PC-3 (cell line): ENCODE measurements around the gene ZNF80. TPM values are rescaled to one million over a fixed set of nuclear protein-coding genes. Genes with fewer than 3 reads are reported as not detected.

Source experiments
- ATAC-seq: fragments of 200-7000 bp; cut with Tn5 transposase; 2 replicates; pipeline ENCODE4 v1.9.1; 2020; ENCODE audit warnings: mild to moderate bottlenecking, moderate library complexity
- BruUV-seq: library from RNA; stranded (reverse); fragments of 400-500 nt; replicated peaks from 2 replicates; lab custom pipeline; 2021; lab: Mats Ljungman, UMichigan
- CTCF ChIA-PET: fragments of 300-600 bp; sonication (Branson Sonifier 250); formaldehyde crosslinking; loops from one replicate; lab custom pipeline; 2022; ENCODE audit warnings: antibody characterized with exemption; lab: Charles Lee
- POLR2A ChIA-PET: fragments of 300-600 bp; sonication (Branson Sonifier 250); formaldehyde crosslinking; loops from one replicate; lab custom pipeline; 2022; ENCODE audit warnings: antibody characterized with exemption; ENCODE audit not compliant: unreplicated experiment; lab: Charles Lee
- DNase-seq: peaks from one replicate; pipeline ENCODE4 v3.0.0-alpha.2; 2015
- H2AFZ ChIP-seq: fragments of 300-600 bp; sonication (generic); 2 replicates; pipeline ENCODE4 v1.6.0; 2016; ENCODE audit warnings: antibody characterized with exemption, low read length
- H3F3A ChIP-seq: fragments of 300-600 bp; sonication (generic); one replicate; pipeline ENCODE4 v1.6.0; 2017; ENCODE audit warnings: antibody characterized with exemption, low read length, control low read depth, mild to moderate bottlenecking; ENCODE audit not compliant: unreplicated experiment
- H3K27ac ChIP-seq: fragments of 300-600 bp; sonication (generic); 2 replicates; pipeline ENCODE4 v1.5.1; 2016; ENCODE audit warnings: mild to moderate bottlenecking, low read length
- H3K27me3 ChIP-seq: fragments of 300-600 bp; sonication (generic); 2 replicates; pipeline ENCODE4 v1.6.1; 2016; ENCODE audit warnings: low read length, mixed read lengths
- H3K36me3 ChIP-seq: fragments of 300-600 bp; sonication (generic); 2 replicates; pipeline ENCODE4 v1.6.1; 2016; ENCODE audit warnings: low read depth, mixed run types, low read length, mixed read lengths
- H3K4me1 ChIP-seq: fragments of 300-600 bp; sonication (generic); 2 replicates; pipeline ENCODE4 v1.5.1; 2016; ENCODE audit warnings: low read length; ENCODE audit not compliant: insufficient read depth
- H3K4me2 ChIP-seq: fragments of 300-600 bp; sonication (generic); 2 replicates; pipeline ENCODE4 v1.6.0; 2016; ENCODE audit warnings: low read length
- H3K4me3 ChIP-seq: fragments of 300-600 bp; sonication (generic); 2 replicates; pipeline ENCODE4 v1.5.1; 2016; ENCODE audit warnings: mild to moderate bottlenecking, low read length, mixed read lengths
- H3K79me2 ChIP-seq: fragments of 300-600 bp; sonication (generic); 2 replicates; pipeline ENCODE4 v1.6.1; 2017; ENCODE audit warnings: low read length, mixed read lengths
- H3K9ac ChIP-seq: fragments of 300-600 bp; sonication (generic); 2 replicates; pipeline ENCODE4 v1.6.0; 2016; ENCODE audit warnings: mild to moderate bottlenecking, low read length
- H3K9me2 ChIP-seq: fragments of 300-600 bp; sonication (generic); replicated peaks from 2 replicates; pipeline ENCODE4 v1.6.1; 2016; ENCODE audit warnings: mixed run types, low read length, mixed read lengths
- H3K9me3 ChIP-seq: fragments of 300-600 bp; sonication (generic); 2 replicates; pipeline ENCODE4 v1.6.1; 2016; ENCODE audit warnings: low read length, mixed read lengths
- H4K20me1 ChIP-seq: fragments of 300-600 bp; sonication (generic); 2 replicates; pipeline ENCODE4 v1.6.1; 2016; ENCODE audit warnings: low read length, mixed read lengths
- CTCF ChIP-seq: fragments of 300-600 bp; sonication (generic); conservative IDR thresholded peaks from 2 replicates; pipeline ENCODE4 v1.5.1; 2017; ENCODE audit warnings: antibody characterized with exemption, low read depth, mild to moderate bottlenecking, low read length
- EZH2 ChIP-seq: fragments of 300-600 bp; sonication (generic); IDR thresholded peaks from one replicate; pipeline ENCODE4 v1.6.1; 2017; ENCODE audit warnings: antibody characterized with exemption, mild to moderate bottlenecking, low read length; ENCODE audit not compliant: unreplicated experiment
- EZH2phosphoT487 ChIP-seq: fragments of 300-600 bp; sonication (generic); IDR thresholded peaks from 2 replicates; pipeline ENCODE4 v1.6.1; 2018; ENCODE audit warnings: mild to moderate bottlenecking, antibody characterized with exemption, low read length, borderline replicate concordance
- intact Hi-C: fragments of 100-400 bp; cut with micrococcal nuclease; formaldehyde crosslinking; loops from 2 replicates; pipeline ENCODE4 v1.9.0; 2023
- total RNA-seq: library from RNA; depleted of rRNA; stranded (reverse); fragments of >200 nt; gene quantifications from 2 replicates; pipeline ENCODE4 v1.2.3, GENCODE V29; 2014; rRNA removed

Gene ZNF80
- total RNA-seq, 1 experiment from 2014 or later, result not detected

- no peak overlapping the region for H3K9ac ChIP-seq
- TF ChIP-seq EZH2phosphoT487, result no peak
- TF ChIP-seq CTCF, result no peak
- TF ChIP-seq EZH2, result no peak
- POLR2A ChIA-PET, result no interaction called here
- no peaks in the 10 kb centered on the region for H3K9me2 ChIP-seq
- no peaks in the 10 kb centered on the region for H3K79me2 ChIP-seq
- no peak overlapping the region for H3K4me3 ChIP-seq
- no peak overlapping the region for H3K4me2 ChIP-seq
- no peaks in the 10 kb centered on the region for H3F3A ChIP-seq
- no peak for DNase-seq
- intact Hi-C loops, result no loop called here
- peaks cover 10% of the 10 kb centered on the region; the same call in 1 of the 2 replicates for H3K27me3 ChIP-seq
- no peaks in the 10 kb centered on the region for H3K4me1 ChIP-seq
- H3K27ac ChIP-seq, result no peak overlapping the region
- no TSS peak for BruUV-seq
- no peaks in the 10 kb centered on the region for H4K20me1 ChIP-seq
- H3K36me3 ChIP-seq, result no peaks in the 10 kb centered on the region
- H3K9me3 ChIP-seq, result no peaks in the 10 kb centered on the region
- H2AFZ ChIP-seq, result no peak overlapping the region
- CTCF ChIA-PET, result no interaction called here
- no peak for ATAC-seq
Measured at GRCh38 chr3:114186501-114186900, 50.9 kb downstream of the ZNF80 start.

Other genes starting within 250 kb of the ZNF80 start
- 1.3 and 1.7 TPM in 2 replicates for gene CCDC191, start 181.1 kb downstream of the ZNF80 start, total RNA-seq
- 35.0 and 38.0 TPM in 2 replicates for gene QTRT2, start 180.8 kb downstream of the ZNF80 start, total RNA-seq
- gene DRD3, start 58.5 kb downstream of the ZNF80 start, total RNA-seq, result not detected in 2 replicates
- not detected in 2 replicates for gene TIGIT, start 56.5 kb upstream of the ZNF80 start, total RNA-seq